Measurements from ENCODE around the gene ZNF512B. TPM values are rescaled to one million over a fixed set of nuclear protein-coding genes. Genes with fewer than 3 reads are reported as not detected.

ZNF512B gene
- total RNA-seq, 4 donors from 2014 or later = 2.6 to 11.9 (median 4.7) TPM

GRCh38 chr20:63962426-63963347 is 7.0 kb downstream of the ZNF512B start:
- TF ChIP-seq CTCF (IDR thresholded peaks at IDR 0.05; ENCODE audit: low read depth) = no peak

GRCh38 chr20:63961664-63962425 is 7.9 kb downstream of the ZNF512B start:
- no peak for TF ChIP-seq CTCF (IDR thresholded peaks at IDR 0.05; ENCODE audit: low read depth)

- no peak for TF ChIP-seq CTCF (IDR thresholded peaks at IDR 0.05; ENCODE audit: low read depth)
These were observed 10.0 kb downstream of the ZNF512B start for GRCh38 chr20:63959699-63960075.

GRCh38 chr20:63958964-63959698 is 10.6 kb downstream of the ZNF512B start:
- TF ChIP-seq CTCF (IDR thresholded peaks at IDR 0.05; ENCODE audit: low read depth) = no peak

GRCh38 chr20:63958471-63958870 is 11.3 kb downstream of the ZNF512B start:
- no peak for TF ChIP-seq CTCF (IDR thresholded peaks at IDR 0.05; ENCODE audit: low read depth)

- no peak for TF ChIP-seq CTCF (IDR thresholded peaks at IDR 0.05; ENCODE audit: low read depth)
These were observed 11.9 kb downstream of the ZNF512B start for GRCh38 chr20:63957690-63958441.
